Measurements from ENCODE around the gene KCTD15. TPM values are rescaled to one million over a fixed set of nuclear protein-coding genes. Genes with fewer than 3 reads are reported as not detected.

Gene KCTD15
- total and polyA plus RNA-seq, 2 donors (not counting 3 experiments of a cell fraction or from before 2014, with no cell fraction given): 49.5 to 51.8 TPM

- Histone ChIP-seq H3K9me3 (replicated peaks; ENCODE audit: control insufficient read depth, insufficient read depth, low read length) (no peaks in the 10 kb centered on the region), H3K79me2 (ENCODE audit: control insufficient read depth, insufficient read depth, low read length) (no peaks in the 10 kb centered on the region), H3K9ac (replicated peaks; ENCODE audit: extremely low read depth, insufficient read depth, low read length) (no peak overlapping the region), H3K4me2 (ENCODE audit: insufficient read depth, low read length) (no peak overlapping the region), H3K4me1 (ENCODE audit: control insufficient read depth, extremely low read depth, insufficient read depth, low read length) (peaks cover 7% of the 10 kb centered on the region), H3K27me3 (ENCODE audit: control insufficient read depth in 2 of 2, insufficient read depth in 2 of 2, low read length in 2 of 2) (no peaks in the 10 kb centered on the region), H2AFZ (ENCODE audit: low read depth, low read length) (no peak overlapping the region), H3K9me1 (replicated peaks; ENCODE audit: control insufficient read depth, extremely low read depth, insufficient read depth, low read length) (no peaks in the 10 kb centered on the region), H3K36me3 (ENCODE audit: control insufficient read depth in 2 of 2, extremely low read depth in 1 of 2, insufficient read depth in 2 of 2, low read length in 2 of 2) (peaks cover 2 to 41% of the 10 kb centered on the region in 2 experiments), H4K20me1 (replicated peaks; ENCODE audit: control insufficient read depth, extremely low read depth, insufficient read depth, low read length) (no peaks in the 10 kb centered on the region), H3K4me3 (replicated peaks in 1 of 3; ENCODE audit: insufficient read depth in 1 of 3, low read depth in 1 of 3, low read length in 3 of 3) (no peak overlapping the region), H3K27ac (ENCODE audit: insufficient read depth, low read depth, low read length) (no peak overlapping the region)
- ChIA-PET CTCF (interaction anchor here (1.0 to 1.4 kb wide), 2 partner anchors 9 to 33 kb away, joined by 3 to 4 read pairs; no protein-coding TSS in a partner anchor), POLR2A (no interaction called here)
- TF ChIP-seq POLR2AphosphoS5 (IDR thresholded peaks at IDR 0.05; ENCODE audit: insufficient read depth, low read depth, low read length) (no peak), GATA2 (IDR thresholded peaks at IDR 0.05; ENCODE audit: insufficient read depth, insufficient read length, low read depth, low read length) (no peak), JUN (IDR thresholded peaks at IDR 0.05; ENCODE audit: borderline replicate concordance, insufficient read depth, insufficient read length, low read depth) (no peak), POLR2A (IDR thresholded peaks at IDR 0.05; ENCODE audit: low read depth, low read length) (no peak)
- dilution Hi-C loops (cut with MboI; ENCODE audit: extremely low pct_ligation_motif_present, low sequenced_read_pairs): no loop called here
- intact Hi-C loops (cut with micrococcal nuclease): loop anchor here (1.0 kb wide), 1 partner anchor 9 kb away; no protein-coding TSS in a partner anchor
- FAIRE-seq (no peak), DNase-seq (ENCODE audit: low read depth, low spot score) (no peak)
- no TSS peak for BruUV-seq (replicated peaks)
Observed at GRCh38 chr19:33810821-33811220, 14.2 kb downstream of the KCTD15 start.

GRCh38 chr19:33811246-33811645, 14.6 kb downstream of the KCTD15 start:
- H3K4me2 ChIP-seq (ENCODE audit: insufficient read depth, low read length): no peak overlapping the region
- intact Hi-C loops (cut with micrococcal nuclease) (no loop called here), dilution Hi-C loops (cut with MboI; ENCODE audit: extremely low pct_ligation_motif_present, low sequenced_read_pairs) (no loop called here)
- no peak overlapping the region for H3K4me3 ChIP-seq (replicated peaks in 1 of 3; ENCODE audit: insufficient read depth in 1 of 3, low read depth in 1 of 3, low read length in 3 of 3)
- DNase-seq (ENCODE audit: low read depth, low spot score) (no peak), FAIRE-seq (no peak)
- CTCF ChIA-PET: interaction anchor here (1.0 kb wide), 2 partner anchors 8 to 11 kb away, joined by 3 to 4 read pairs; no protein-coding TSS in a partner anchor
- H4K20me1 ChIP-seq (replicated peaks; ENCODE audit: control insufficient read depth, extremely low read depth, insufficient read depth, low read length): no peaks in the 10 kb centered on the region
- no peak overlapping the region for H3K9ac ChIP-seq (replicated peaks; ENCODE audit: extremely low read depth, insufficient read depth, low read length)
- POLR2A ChIA-PET: no interaction called here
- TF ChIP-seq POLR2AphosphoS5 (IDR thresholded peaks at IDR 0.05; ENCODE audit: insufficient read depth, low read depth, low read length): no peak
- TF ChIP-seq GATA2 (IDR thresholded peaks at IDR 0.05; ENCODE audit: insufficient read depth, insufficient read length, low read depth, low read length): no peak
- TF ChIP-seq EZH2 (IDR thresholded peaks at IDR 0.05; ENCODE audit: borderline replicate concordance, low read depth, low read length, severe bottlenecking): no peak
- TF ChIP-seq POLR2A (IDR thresholded peaks at IDR 0.05; ENCODE audit: low read depth, low read length): no peak
- TF ChIP-seq MAX (IDR thresholded peaks at IDR 0.05; ENCODE audit: insufficient read depth, insufficient read length): no peak
- no peak for TF ChIP-seq FOS (IDR thresholded peaks at IDR 0.05; ENCODE audit: borderline replicate concordance, insufficient read depth, low read length)
- TF ChIP-seq CTCF (IDR thresholded peaks at IDR 0.05; ENCODE audit: extremely low read depth in 1 of 2, insufficient read depth in 1 of 2, low read depth in 1 of 2, low read length in 2 of 2): no peak
- no peaks in the 10 kb centered on the region for H3K27me3 ChIP-seq (ENCODE audit: control insufficient read depth in 2 of 2, insufficient read depth in 2 of 2, low read length in 2 of 2)
- no peak overlapping the region for H2AFZ ChIP-seq (ENCODE audit: low read depth, low read length)
- no TSS peak for BruUV-seq (replicated peaks)
- no peaks in the 10 kb centered on the region for H3K9me3 ChIP-seq (replicated peaks; ENCODE audit: control insufficient read depth, insufficient read depth, low read length)
- H3K36me3 ChIP-seq (ENCODE audit: control insufficient read depth in 2 of 2, extremely low read depth in 1 of 2, insufficient read depth in 2 of 2, low read length in 2 of 2): peaks cover 2 to 36% of the 10 kb centered on the region in 2 experiments
- H3K4me1 ChIP-seq (ENCODE audit: control insufficient read depth, extremely low read depth, insufficient read depth, low read length): peaks cover 7% of the 10 kb centered on the region
- no peaks in the 10 kb centered on the region for H3K79me2 ChIP-seq (ENCODE audit: control insufficient read depth, insufficient read depth, low read length)
- H3K9me1 ChIP-seq (replicated peaks; ENCODE audit: control insufficient read depth, extremely low read depth, insufficient read depth, low read length): no peaks in the 10 kb centered on the region
- H3K27ac ChIP-seq (ENCODE audit: insufficient read depth, low read depth, low read length): no peak overlapping the region
